GM18867 (cell line): ENCODE results near the gene PPP4R3B.

ENCODE experiments used
- ATAC-seq: cut with Tn5 transposase; IDR thresholded peaks from one replicate; pipeline ENCODE4 v1.9.1; 2021; ENCODE audit warnings: mild to moderate bottlenecking, moderate library complexity; ENCODE audit not compliant: unreplicated experiment

Gene PPP4R3B

DNA sequence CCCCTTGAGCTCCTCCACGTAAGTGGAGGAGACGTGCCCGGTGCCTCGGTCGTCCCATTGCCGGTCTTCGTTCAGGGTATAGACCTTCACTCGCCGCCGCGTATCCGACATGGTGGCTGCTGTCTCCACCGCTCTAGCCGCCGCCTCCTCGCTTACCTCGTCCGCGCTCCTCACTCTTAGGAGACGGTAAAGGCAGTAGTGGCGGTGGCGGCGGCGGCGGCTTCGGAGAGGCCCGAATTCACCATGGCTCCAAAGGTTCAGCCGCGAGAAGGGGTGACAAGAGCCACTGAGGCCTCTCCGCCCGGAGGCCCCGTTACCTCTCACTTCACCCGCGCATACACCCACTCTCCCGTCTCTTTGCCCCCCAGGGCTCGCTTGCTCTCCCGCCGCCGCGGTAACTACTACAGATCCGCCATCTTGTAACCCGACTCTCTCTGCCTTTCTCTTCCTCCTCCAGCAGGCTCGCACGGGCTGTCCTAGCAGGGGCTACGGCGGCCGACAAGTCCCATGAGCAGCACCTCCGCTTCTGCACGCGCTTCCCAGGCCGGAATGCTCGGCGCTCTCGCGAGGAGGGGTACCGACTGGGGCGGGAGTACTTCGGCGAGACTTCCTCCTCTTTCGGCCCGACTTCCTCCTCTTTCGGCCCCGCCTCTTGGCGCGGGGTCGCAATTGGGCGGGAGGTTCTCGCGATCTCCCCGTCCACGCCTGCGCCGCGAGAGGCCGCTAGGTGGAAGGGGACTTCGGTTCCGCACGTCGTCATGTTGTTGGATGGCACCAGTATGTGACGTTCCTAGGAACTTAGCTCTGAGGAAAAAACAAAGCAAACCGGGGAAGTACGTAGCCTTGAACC lies at the start of gene PPP4R3B:
Gene PPP4R3B (minus strand): TSS at position 448 of the 850 bp plus-strand sequence. CDS start 337 bp downstream, at position 111.
- ATAC-seq = peak; percentile 84

GRCh38 chr2:55653255-55653654 lies 35.8 kb upstream of the PPP4R3B start:
- no peak for ATAC-seq

- ATAC-seq = no peak
Observed at GRCh38 chr2:55649211-55649610, 31.8 kb upstream of the PPP4R3B start.

GRCh38 chr2:55636831-55637230 lies 19.4 kb upstream of the PPP4R3B start:
- ATAC-seq = no peak

- ATAC-seq = no peak
Observed at GRCh38 chr2:55628931-55629330, 11.5 kb upstream of the PPP4R3B start.

DNA sequence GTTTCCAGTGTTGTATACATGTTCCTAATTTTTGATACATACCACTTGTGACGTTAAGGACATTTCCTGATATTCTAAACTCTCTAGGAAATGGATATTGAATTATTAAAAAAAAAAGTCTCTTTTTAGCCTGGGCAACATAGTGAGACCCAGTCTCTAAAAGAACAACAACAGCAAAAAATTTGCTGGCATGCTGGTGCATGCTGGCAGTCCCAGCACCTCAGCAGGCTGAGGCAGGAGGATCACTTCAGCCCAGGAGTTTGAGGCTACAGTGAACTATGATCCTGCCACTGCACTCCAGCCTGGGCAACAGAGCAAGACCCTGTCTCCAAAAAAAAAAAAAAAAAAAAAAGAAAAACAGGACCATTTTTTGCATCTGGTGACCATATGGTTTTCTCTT lies 10.5 kb upstream of the PPP4R3B start:
- ATAC-seq = no peak

DNA sequence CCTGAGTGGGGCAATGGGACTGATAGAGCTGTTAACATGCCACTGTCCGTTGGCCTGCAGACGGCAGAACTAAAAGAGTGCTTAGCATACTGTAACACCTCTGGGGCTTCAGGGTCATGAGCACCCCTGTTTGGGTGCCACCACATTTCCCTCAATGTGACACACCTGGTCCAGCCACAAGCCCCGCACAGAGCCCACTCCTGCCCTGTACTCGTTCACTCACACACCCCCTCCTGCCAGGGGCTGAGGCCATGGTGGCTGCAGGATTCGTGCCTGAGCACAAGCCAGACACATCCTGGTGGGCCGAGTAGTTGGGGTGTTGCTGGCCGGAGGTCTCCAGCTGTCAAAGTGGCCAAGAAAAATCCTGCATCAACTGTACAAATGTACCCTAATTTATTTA lies 4.4 kb upstream of the PPP4R3B start:
- ATAC-seq = no peak

- ATAC-seq = no peak
Observed at GRCh38 chr2:55620123-55620779, 2.8 kb upstream of the PPP4R3B start.

DNA sequence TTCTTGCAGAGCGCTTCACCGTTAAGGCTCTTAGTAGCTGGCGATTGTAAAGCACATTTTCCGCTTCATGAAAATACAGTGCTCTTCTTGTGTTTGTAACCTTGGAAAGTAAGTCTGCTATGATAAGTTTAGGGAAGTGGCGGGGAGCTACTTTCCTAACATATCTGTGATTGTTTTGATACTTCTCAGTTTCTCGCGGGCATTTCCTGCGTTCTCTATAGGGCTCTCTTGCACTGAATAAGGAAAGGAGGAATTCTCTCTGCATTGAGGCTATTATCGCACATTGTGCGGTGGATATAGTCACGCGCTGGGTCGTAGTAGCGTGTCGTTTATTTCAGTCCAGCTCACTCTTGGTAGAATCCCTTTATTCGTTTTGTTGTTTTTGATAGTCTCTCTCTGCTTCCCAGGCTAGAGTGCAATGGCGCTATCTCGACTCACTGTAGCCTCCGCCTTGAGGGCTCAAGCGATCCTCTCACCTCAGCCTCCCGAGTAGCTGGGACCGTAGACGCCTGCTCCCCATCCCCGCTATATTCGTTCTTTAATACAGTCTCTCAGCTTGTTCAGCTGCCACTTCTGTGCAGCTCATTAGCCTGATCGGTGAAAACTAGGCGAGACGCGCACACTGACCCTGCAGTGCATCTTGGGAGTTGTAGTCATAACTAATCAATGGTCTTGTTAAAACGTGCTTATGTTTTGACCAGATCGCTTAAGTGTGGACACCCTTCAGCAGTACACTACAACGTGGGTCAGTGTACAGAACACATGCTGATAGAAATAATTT lies 1.0 kb upstream of the PPP4R3B start:
- peak; percentile 39 for ATAC-seq

GRCh38 chr2:55618025-55618274 lies 528 bp upstream of the PPP4R3B start:
- no peak for ATAC-seq

DNA sequence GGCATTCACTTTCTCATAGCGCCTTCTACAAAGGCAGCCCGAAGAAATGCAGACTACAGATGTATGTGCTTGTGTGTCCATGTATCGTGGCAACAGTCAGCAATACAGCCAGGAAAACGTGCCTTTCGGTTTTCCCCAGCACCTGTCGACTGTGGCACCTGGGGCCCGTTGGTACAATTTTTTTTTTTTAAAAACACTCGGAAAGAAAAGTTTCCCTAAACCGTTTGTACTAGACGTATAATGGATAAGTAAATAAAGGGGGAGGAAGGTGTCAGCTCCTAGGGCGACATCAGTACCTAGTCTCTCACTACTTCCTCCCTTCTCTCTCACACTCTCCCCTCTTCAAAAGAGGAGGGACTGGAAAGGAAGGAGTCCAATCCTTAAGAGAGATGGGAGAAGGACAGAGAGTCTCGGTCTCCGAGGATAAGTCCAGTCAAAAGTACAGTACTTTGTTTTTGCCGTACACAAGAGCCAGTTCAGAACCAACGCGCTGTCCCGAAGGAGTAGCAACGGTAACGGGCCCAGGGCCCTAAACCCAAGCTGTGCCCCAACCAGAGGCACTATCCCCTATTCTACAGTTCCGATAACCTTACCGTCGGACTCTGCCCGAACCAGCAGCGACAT lies 759 bp downstream of the PPP4R3B start:
- peak; percentile 16 for ATAC-seq

DNA sequence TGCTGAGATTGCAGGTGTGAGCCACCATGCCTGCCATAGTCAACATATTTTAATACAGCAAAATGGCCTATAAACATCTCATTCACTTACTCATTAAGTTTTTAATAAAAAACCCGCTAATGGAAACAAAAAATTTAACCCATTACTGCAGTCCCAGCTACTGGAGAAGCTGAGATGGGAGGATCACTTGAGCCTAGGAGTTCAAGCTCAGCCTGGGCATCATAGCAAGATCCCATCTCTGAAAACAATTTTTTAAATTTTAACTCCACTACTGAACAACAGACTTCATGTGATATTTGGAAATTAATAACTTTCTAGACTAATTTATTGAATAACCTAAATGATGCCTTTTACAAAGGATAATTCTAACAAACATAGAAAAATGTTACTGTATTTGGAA lies 5.4 kb downstream of the PPP4R3B start:
- ATAC-seq = no peak

DNA sequence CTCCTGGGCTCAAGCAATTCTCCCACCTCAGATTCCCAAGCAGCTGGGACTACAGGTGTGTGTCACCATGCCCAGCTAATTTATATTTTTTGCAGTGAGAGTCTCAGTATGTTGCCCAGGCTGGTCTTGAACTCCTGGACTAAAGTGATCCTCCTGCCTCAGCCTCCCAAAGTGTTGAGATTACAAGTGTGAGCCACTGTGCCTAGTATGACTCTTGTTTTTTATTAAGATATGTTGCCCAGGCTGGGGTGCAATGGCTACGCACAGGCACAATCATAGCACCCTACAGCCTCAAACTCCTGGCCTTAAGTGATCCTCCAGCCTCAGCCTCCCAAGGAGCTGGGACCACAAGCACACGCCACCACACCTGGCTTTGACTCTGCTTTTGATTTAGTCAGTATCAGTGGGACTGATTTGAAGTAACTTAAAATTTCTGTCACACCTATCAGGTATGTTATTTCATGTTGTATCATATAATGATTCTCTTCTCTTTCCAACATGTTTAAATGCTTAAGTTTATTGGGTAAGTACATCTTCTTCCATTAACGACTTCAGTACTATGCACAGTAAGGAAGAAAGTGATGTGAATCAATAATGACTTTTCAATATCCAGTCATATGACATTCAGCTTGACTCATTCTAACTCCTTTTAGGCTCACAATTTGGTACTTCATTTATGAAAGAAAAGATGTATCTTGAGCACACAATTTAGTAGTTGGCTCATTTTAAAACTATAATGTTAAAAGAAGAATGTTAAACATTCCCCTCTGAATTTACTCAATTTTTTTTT lies 6.3 kb downstream of the PPP4R3B start:
- ATAC-seq = no peak

DNA sequence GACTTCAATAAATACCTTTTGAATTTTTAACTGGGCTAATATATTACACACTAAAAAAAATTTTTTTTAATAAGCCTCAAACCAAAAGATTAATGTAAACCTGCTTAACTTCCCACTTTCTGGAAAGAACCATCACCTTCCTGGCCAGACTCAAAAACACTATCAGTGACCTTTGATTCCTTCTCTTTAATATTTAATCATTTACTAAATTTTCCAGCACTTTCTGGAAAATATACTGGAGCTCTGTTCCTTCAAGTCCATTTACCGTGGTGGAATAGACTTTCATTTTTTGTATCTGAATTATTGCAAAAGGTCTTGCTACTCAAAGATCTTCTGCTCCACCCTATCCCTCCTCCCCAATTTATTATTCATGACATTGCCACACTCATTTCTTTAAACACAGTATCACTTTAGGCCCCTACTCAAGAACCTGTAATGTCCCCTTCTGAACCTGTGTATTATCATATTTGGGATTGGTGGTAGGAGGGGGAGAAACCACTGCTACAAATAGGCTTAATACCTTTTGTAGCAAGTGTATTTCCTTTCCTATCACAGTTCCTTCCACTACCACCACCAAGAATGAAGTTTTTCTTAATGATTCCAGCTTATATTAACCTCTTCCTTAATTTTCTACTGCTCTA lies 7.4 kb downstream of the PPP4R3B start:
- ATAC-seq = no peak

DNA sequence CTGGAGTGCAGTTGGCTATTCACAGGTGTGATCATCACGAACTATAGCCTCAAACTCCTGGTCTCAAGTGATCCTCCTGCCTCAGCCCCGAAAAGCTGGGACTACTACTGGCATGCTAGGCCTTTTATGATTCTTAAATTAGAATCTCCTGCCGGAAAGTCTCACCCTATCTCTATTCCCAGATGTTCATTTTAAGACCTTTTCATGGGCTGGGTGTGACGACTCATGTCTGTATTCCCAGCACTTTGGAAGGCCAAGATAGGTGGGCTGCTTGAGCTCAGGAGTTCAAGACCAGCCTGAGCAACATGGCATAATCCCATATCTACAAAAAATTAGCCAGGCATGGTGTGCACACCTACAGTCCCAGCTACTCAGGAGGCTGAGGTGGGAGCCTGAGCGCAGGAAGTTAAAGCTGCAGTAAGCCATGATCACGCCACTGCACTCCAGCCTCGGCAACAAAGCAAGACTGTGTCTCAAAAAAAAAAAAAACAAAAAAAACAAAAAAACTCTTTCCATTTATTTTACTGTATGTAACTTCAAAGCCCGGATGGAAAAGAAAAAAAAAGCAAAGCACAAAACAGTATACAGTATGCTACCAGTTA lies 8.1 kb downstream of the PPP4R3B start:
- no peak for ATAC-seq

DNA sequence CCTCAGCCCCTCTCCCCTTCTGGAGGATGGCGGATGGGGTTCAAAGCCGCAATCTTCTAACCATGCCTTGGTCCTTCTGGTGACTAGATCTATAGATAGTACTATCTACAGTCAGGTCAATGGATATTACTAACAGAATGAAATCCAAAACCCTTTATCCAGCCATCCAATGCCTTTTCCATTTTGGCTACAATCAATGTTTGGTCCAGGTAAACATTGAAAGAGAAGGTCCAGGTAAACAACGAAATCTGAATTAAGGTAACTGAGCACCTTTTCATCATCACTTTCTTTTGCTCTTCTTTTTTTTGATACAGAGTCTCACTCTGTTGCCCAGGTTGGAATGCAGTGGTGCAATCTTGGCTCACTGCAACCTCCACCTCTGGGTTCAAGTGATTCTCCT lies 9.7 kb downstream of the PPP4R3B start:
- ATAC-seq = no peak

DNA sequence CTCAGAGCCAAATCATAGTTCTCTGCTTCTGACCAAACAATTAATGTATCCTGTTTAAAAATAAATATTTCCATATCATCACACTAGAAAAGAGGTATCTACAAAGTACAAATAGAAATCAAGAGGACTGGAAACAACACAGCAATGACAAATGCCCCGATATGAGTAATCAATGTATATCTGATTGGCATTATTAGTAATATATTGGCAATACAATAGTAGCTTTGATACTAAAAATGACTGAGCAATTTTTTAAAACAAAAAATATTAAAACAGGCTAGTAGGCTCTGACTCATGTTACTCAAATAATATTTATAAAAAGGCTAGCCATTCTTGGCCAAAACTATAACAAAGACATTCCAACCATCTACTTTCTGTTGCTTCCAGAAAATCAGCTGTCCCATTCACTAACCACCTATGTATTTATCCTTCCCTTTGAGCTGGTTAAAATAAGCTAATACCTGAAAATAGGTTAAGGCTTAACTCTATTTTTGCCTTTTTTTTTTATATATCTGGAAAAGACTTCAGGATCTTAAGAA lies 13.3 kb downstream of the PPP4R3B start:
- no peak for ATAC-seq

- no peak for ATAC-seq
Observed at GRCh38 chr2:55601849-55602248, 15.6 kb downstream of the PPP4R3B start.

GRCh38 chr2:55598056-55598795 lies 19.2 kb downstream of the PPP4R3B start:
- no peak for ATAC-seq
